Measurements from ENCODE around the gene FAM24B. TPM values are rescaled to one million over a fixed set of nuclear protein-coding genes. Genes with fewer than 3 reads are reported as not detected.

Gene FAM24B
- polyA plus RNA-seq, 4 donors = 3.9 to 5.7 TPM; not detected in 2

DNA sequence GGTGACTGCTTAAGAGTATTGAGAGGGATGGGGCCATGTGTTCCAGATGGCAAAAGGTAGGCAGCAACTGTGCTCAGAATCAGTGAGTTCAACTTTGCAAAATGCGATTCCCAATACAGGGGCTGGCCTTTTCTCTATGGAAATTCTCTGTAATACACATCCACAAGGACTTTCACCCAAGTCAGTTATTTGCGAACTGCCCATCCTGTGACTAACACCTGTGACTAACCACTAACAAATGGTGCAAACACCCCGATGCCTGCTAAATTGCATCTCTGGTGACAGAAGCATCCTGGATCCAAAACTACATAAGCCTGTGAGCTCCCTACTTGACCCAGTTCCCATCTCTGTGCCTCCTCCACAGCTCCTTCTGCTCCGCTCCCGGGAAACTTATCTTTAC lies 24.7 kb downstream of the FAM24B start:
- peaks cover 0 to 6% (median 3%) of the 10 kb centered on the region in 3 donors for H3K36me3 ChIP-seq (ENCODE audit: control insufficient read depth in 3 of 3, insufficient read depth in 2 of 3, low read depth in 1 of 3, low read length in 3 of 3)

DNA sequence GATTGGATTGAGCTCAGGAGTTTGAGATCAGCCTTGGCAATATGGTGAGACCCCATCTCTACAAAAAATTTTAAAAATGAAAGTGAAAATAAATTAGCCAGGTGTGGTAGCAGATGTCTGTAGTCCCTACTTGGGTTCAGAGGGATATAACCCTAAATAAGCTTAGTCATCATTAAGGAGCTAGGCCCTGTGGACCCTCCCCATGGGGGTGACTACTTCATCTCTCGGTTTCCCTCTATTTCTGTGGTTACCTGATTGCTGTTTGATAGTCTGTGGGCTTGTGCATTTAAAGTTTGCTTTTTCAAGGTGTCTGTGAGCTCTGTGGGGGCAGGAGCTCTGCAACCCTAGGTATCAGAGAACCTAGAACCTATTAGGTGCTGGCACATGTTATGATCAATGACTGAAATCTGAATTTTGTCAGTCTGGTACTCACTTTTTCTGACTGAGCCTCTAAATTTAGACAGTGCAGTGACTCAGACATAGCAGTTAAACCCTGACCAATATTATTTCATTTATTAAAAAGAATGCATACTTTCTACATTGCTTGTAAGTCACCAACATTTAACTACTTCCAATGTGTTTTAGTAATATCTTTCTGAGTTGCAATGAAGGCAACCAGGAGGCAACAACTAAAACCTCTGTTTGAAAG lies 25.6 kb downstream of the FAM24B start:
- peaks cover 0 to 9% of the 10 kb centered on the region in 2 donors for H3K9me3 ChIP-seq (ENCODE audit: control insufficient read depth in 2 of 2, insufficient read depth in 1 of 2, low read depth in 1 of 2, low read length in 1 of 2)
- no peaks in the 10 kb centered on the region for H3K27me3 ChIP-seq (ENCODE audit: control insufficient read depth in 3 of 3, insufficient read depth in 3 of 3, low read length in 3 of 3)
- peaks cover 0 to 6% (median 3%) of the 10 kb centered on the region in 3 donors for H3K36me3 ChIP-seq (ENCODE audit: control insufficient read depth in 3 of 3, insufficient read depth in 2 of 3, low read depth in 1 of 3, low read length in 3 of 3)
- FAIRE-seq (no peak), DNase-seq (no peak)
- WGBS, 3 donors = 67 to 79% (median 78%) methylated on average over 1 of the region's 1 CpG
- H3K4me1 ChIP-seq (ENCODE audit: control insufficient read depth in 3 of 3, insufficient read depth in 2 of 3, low read depth in 1 of 3, low read length in 2 of 3) = no peaks in the 10 kb centered on the region
- no peak overlapping the region for H3K4me3 ChIP-seq (ENCODE audit: low read depth in 1 of 3, low read length in 3 of 3)
- H3K27ac ChIP-seq (ENCODE audit: low read depth in 1 of 3, low read length in 2 of 3) = no peak overlapping the region

More for the DNA sequence above, 24.7 kb downstream of the FAM24B start:
- peaks cover 0 to 9% of the 10 kb centered on the region in 2 donors for H3K9me3 ChIP-seq (ENCODE audit: control insufficient read depth in 2 of 2, insufficient read depth in 1 of 2, low read depth in 1 of 2, low read length in 1 of 2)
- DNase-seq = no peak
- no peaks in the 10 kb centered on the region for H3K27me3 ChIP-seq (ENCODE audit: control insufficient read depth in 3 of 3, insufficient read depth in 3 of 3, low read length in 3 of 3)
- WGBS, 3 donors = 86 to 97% (median 93%) methylated on average over 5 of the region's 5 CpGs
- no peak overlapping the region for H3K4me3 ChIP-seq (ENCODE audit: low read depth in 1 of 3, low read length in 3 of 3)
- H3K4me1 ChIP-seq (ENCODE audit: control insufficient read depth in 3 of 3, insufficient read depth in 2 of 3, low read depth in 1 of 3, low read length in 2 of 3) = no peaks in the 10 kb centered on the region
- no peak for FAIRE-seq
- H3K27ac ChIP-seq (ENCODE audit: low read depth in 1 of 3, low read length in 2 of 3) = no peak overlapping the region

DNA sequence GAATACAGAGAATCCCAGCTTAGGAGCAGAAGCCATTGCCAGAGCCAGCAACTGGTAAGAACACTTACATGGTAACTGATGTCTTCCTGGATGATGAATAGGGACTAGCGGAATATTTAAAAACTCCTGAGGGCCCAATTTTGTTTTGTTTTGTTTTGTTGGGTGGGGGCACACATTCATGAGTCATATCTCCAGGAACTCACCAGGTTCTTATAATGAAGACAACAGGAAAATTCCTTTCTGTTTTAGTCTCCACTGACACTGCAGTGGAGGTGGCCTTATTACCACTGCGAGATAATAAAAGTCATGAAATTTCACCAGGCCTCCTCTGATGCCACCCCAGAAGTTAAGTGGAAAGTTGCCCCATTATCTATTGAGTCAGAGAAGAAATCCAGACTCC lies 27.1 kb downstream of the FAM24B start:
- no peaks in the 10 kb centered on the region for H3K4me1 ChIP-seq (ENCODE audit: control insufficient read depth in 3 of 3, insufficient read depth in 2 of 3, low read depth in 1 of 3, low read length in 2 of 3)
- FAIRE-seq (no peak), DNase-seq (no peak)
- H3K27me3 ChIP-seq (ENCODE audit: control insufficient read depth in 3 of 3, insufficient read depth in 3 of 3, low read length in 3 of 3) = no peaks in the 10 kb centered on the region
- H3K4me3 ChIP-seq (ENCODE audit: low read depth in 1 of 3, low read length in 3 of 3) = no peak overlapping the region
- H3K27ac ChIP-seq (ENCODE audit: low read depth in 1 of 3, low read length in 2 of 3) = no peak overlapping the region
- whole genome bisulfite sequencing, 3 donors = 96 to 98% (median 96%) methylated on average over 2 of the region's 2 CpGs
- peaks cover 0 to 3% (median 3%) of the 10 kb centered on the region in 3 donors for H3K36me3 ChIP-seq (ENCODE audit: control insufficient read depth in 3 of 3, insufficient read depth in 2 of 3, low read depth in 1 of 3, low read length in 3 of 3)
- peaks cover 0 to 9% of the 10 kb centered on the region in 2 donors for H3K9me3 ChIP-seq (ENCODE audit: control insufficient read depth in 2 of 2, insufficient read depth in 1 of 2, low read depth in 1 of 2, low read length in 1 of 2)

DNA sequence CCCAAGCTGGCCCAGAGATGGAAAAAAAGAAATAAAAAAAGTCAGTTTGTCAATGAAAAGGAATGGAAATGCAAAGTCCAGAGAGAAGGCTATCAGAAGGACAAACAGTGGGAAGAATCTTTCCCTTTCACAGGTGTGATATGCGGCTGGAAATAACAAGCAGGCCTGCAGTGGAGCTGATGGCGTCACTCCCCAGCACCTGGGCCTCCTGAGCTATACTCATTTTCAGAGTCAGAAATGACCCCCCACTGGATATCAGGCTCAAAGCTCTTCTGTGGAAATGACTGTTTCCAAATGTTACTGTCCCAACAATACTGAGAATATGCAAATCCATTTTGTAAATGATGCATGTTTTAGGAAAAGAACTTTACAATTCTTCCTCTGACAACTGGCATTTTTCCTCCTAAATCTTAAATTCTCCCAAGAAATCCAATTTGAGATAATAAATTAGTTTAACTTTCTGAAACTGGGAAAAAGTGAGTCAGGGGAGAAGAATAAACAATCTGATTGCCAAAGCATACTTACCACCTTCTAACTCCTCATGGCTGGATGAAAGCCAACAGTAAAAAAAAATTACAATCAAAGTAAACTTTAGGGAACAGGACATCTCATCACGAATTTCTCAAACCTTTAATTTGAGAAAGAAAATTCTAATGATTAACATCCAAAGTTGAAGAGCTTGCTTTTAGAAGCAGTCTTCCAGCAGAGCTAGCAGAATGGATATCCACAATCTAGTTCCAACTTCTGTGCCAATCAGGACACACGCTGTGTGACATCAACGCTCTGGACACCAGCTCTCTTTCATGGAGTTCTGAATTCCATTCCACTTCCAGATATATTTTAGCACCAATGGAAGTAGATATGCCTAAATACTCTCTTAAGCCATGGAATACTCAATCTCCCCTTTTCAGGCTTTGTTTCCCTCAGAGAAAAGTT lies 28.4 kb downstream of the FAM24B start:
- peaks cover 0 to 9% of the 10 kb centered on the region in 2 donors for H3K9me3 ChIP-seq (ENCODE audit: control insufficient read depth in 2 of 2, insufficient read depth in 1 of 2, low read depth in 1 of 2, low read length in 1 of 2)
- H3K4me1 ChIP-seq (ENCODE audit: control insufficient read depth in 3 of 3, insufficient read depth in 2 of 3, low read depth in 1 of 3, low read length in 2 of 3) = no peaks in the 10 kb centered on the region
- H3K27ac ChIP-seq (ENCODE audit: low read depth in 1 of 3, low read length in 2 of 3) = no peak overlapping the region
- FAIRE-seq (no peak), DNase-seq (no peak)
- 79 to 91% (median 80%) methylated on average over 5 of the region's 5 CpGs for WGBS, 3 donors
- H3K36me3 ChIP-seq (ENCODE audit: control insufficient read depth in 3 of 3, insufficient read depth in 2 of 3, low read depth in 1 of 3, low read length in 3 of 3) = peaks cover 0 to 3% (median 3%) of the 10 kb centered on the region in 3 donors
- no peaks in the 10 kb centered on the region for H3K27me3 ChIP-seq (ENCODE audit: control insufficient read depth in 3 of 3, insufficient read depth in 3 of 3, low read length in 3 of 3)
- no peak overlapping the region for H3K4me3 ChIP-seq (ENCODE audit: low read depth in 1 of 3, low read length in 3 of 3)

DNA sequence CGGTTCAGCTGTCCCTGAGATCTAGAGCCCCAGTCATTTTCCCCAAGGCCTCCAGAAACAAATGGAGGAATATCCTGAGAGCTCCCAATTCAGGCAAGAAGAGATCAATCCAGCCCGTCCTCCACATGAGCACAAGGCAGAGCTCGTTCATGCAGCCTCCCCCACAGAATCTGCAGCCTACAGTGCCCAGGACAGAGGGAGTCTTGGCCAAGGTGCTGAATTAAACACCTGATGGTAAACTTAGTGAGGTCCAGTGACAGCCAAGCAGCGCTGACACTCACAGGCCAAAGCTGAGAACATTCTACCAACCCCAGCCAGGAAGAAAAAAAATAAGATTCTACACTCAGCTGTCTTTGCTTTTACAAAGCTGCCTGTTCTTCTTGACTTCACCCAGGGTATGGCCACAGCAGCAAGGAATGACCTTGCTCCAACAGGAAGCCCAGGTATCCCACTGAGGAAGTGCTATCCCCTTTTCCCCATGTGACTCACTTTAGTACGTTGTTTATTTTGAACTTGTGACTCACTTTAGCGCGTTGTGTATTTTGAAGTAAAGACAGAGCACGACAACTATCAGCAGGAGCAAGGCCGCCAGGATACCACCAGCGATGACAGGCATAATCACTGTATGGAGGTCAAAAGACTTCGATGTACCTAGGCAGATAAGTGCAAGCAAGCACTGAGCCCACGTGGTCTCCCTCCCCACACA lies 29.3 kb downstream of the FAM24B start:
- no peak for DNase-seq
- Histone ChIP-seq H3K4me1 (ENCODE audit: control insufficient read depth in 3 of 3, insufficient read depth in 2 of 3, low read depth in 1 of 3, low read length in 2 of 3) (no peaks in the 10 kb centered on the region), H3K27ac (ENCODE audit: low read depth in 1 of 3, low read length in 2 of 3) (no peak overlapping the region), H3K36me3 (ENCODE audit: control insufficient read depth in 3 of 3, insufficient read depth in 2 of 3, low read depth in 1 of 3, low read length in 3 of 3) (peaks cover 0 to 3% (median 3%) of the 10 kb centered on the region in 3 donors), H3K9me3 (ENCODE audit: control insufficient read depth in 2 of 2, insufficient read depth in 1 of 2, low read depth in 1 of 2, low read length in 1 of 2) (peaks cover 0 to 9% of the 10 kb centered on the region in 2 donors), H3K4me3 (ENCODE audit: low read depth in 1 of 3, low read length in 3 of 3) (no peak overlapping the region), H3K27me3 (ENCODE audit: control insufficient read depth in 3 of 3, insufficient read depth in 3 of 3, low read length in 3 of 3) (no peaks in the 10 kb centered on the region)
- 82 to 90% (median 86%) methylated on average over 12 of the region's 12 CpGs for WGBS, 3 donors
- FAIRE-seq = no peak

DNA sequence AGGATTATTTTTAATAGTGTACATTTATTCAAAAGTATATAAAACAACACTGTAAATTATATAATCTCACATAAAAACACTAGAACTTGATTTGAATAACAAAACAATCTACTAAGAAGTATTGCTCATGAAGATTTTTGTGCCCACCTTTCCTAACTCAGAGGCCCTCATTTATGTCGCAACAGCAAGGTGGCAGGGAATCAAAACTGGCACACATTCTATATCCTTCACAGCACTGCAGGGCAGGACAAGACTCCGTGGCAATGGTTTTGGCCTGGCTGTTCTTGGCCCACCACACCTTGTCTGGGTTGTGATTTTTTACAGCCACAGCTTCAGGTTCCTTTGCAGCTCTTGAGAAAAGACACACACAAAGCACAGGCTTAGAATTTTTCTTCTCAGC lies 30.3 kb downstream of the FAM24B start:
- H3K4me3 ChIP-seq (ENCODE audit: low read depth in 1 of 3, low read length in 3 of 3) = no peak overlapping the region
- peaks cover 0 to 3% (median 3%) of the 10 kb centered on the region in 3 donors for H3K36me3 ChIP-seq (ENCODE audit: control insufficient read depth in 3 of 3, insufficient read depth in 2 of 3, low read depth in 1 of 3, low read length in 3 of 3)
- H3K27ac ChIP-seq (ENCODE audit: low read depth in 1 of 3, low read length in 2 of 3) = no peak overlapping the region
- no peaks in the 10 kb centered on the region for H3K27me3 ChIP-seq (ENCODE audit: control insufficient read depth in 3 of 3, insufficient read depth in 3 of 3, low read length in 3 of 3)
- peaks cover 0 to 9% of the 10 kb centered on the region in 2 donors for H3K9me3 ChIP-seq (ENCODE audit: control insufficient read depth in 2 of 2, insufficient read depth in 1 of 2, low read depth in 1 of 2, low read length in 1 of 2)
- FAIRE-seq = no peak
- no peak for DNase-seq
- WGBS, 3 donors = 83 to 95% (median 94%) methylated on average over 2 of the region's 2 CpGs
- no peaks in the 10 kb centered on the region for H3K4me1 ChIP-seq (ENCODE audit: control insufficient read depth in 3 of 3, insufficient read depth in 2 of 3, low read depth in 1 of 3, low read length in 2 of 3)

DNA sequence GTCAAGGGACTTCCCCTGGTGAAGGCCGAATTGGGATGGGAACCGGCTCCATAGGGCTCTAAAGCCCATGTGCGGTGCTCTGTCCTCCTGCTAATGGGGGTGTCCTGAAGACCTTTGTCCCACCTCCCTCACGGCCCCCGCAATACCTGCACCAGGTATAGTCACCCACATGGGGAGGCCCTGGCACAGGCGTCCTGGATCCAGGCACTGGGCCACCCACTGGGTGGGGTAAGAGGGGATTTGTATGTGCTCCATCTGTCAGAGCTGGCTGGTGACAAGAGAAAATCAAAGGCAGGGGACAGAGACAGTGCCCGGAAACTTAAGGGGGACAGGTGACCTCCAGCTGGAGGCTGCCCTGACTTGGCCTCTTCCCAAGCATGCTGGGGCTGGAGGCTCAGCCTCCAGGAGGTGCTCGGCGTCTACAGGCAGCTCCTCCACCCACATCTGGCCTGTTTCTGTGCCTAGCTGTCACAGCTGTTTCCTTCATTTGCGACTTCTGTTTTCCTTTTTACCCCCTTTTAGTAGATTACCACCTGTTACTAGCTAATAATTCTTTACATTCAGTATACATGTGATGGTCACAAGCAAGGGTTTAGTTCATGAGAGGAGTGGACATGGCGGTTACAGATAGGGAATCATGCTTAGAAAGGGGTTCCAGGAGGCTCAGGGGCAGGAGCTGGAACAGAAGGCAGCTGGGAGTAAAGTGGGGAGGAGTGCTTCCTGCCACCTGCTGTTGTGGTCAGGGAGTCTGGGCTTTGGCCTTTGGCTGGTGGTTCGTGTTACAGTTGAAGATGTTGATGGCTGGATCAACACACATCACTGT lies 31.4 kb downstream of the FAM24B start:
- DNase-seq (no peak), FAIRE-seq (no peak)
- Histone ChIP-seq H3K4me1 (ENCODE audit: control insufficient read depth in 3 of 3, insufficient read depth in 2 of 3, low read depth in 1 of 3, low read length in 2 of 3) (no peaks in the 10 kb centered on the region), H3K9me3 (ENCODE audit: control insufficient read depth in 2 of 2, insufficient read depth in 1 of 2, low read depth in 1 of 2, low read length in 1 of 2) (peaks cover 0 to 9% of the 10 kb centered on the region in 2 donors), H3K4me3 (ENCODE audit: low read depth in 1 of 3, low read length in 3 of 3) (no peak overlapping the region), H3K36me3 (ENCODE audit: control insufficient read depth in 3 of 3, insufficient read depth in 2 of 3, low read depth in 1 of 3, low read length in 3 of 3) (peaks cover 0 to 3% (median 3%) of the 10 kb centered on the region in 3 donors), H3K27me3 (ENCODE audit: control insufficient read depth in 3 of 3, insufficient read depth in 3 of 3, low read length in 3 of 3) (no peaks in the 10 kb centered on the region), H3K27ac (ENCODE audit: low read depth in 1 of 3, low read length in 2 of 3) (peak overlapping the region in 1 of 3 donors; percentile 19)
- 81 to 93% (median 85%) methylated on average over 12 of the region's 12 CpGs for WGBS, 3 donors

Measured in small intestine (tissue), 7 donors.